H4 (cell line): ENCODE measurements around the gene HELZ. TPM values are rescaled to one million over a fixed set of nuclear protein-coding genes. Genes with fewer than 3 reads are reported as not detected.
A peak's percentile ranks its signal among the peaks of the same experiment; 100 is the strongest.
"Not testable (repeated sequence)": the region's sequence is repeated elsewhere in the genome, so short reads cannot be mapped to it uniquely, and the experiment has no call there.

ENCODE experiments used
- DNase-seq: peaks from one replicate; pipeline ENCODE4 v3.0.0-alpha.2; 2015; ENCODE audit warnings: low spot score
- total RNA-seq: library from RNA; depleted of rRNA; stranded (reverse); fragments of >200 nt; shearing (Covaris generic); gene quantifications from 2 replicates; pipeline ENCODE4 v1.2.3, GENCODE V29; 2014; rRNA removed

HELZ gene
- total RNA-seq = 21.7 and 29.0 TPM in 2 replicates

- DNase-seq = peak; percentile 81
These were observed at the start of gene HELZ for GRCh38 chr17:67245073-67245693. Gene HELZ (minus strand): TSS chr17:67245196. CDS start chr17:67218804, 26,392 bp downstream.

GRCh38 chr17:67293251-67294203 lies 48.5 kb upstream of the HELZ start:
- DNase-seq = peak; percentile 59

- DNase-seq = no peak
These were observed 45.8 kb upstream of the HELZ start for GRCh38 chr17:67290711-67291291.

- no peak for DNase-seq
These were observed 45.2 kb upstream of the HELZ start for GRCh38 chr17:67290244-67290643.

GRCh38 chr17:67289181-67289876 lies 44.3 kb upstream of the HELZ start:
- no peak for DNase-seq

GRCh38 chr17:67286826-67287225 lies 41.8 kb upstream of the HELZ start:
- not testable (repeated sequence) for DNase-seq

- DNase-seq = no peak
These were observed 40.4 kb upstream of the HELZ start for GRCh38 chr17:67285360-67285759.

- DNase-seq = no peak
These were observed 38.9 kb upstream of the HELZ start for GRCh38 chr17:67283731-67284516.

GRCh38 chr17:67281743-67282142 lies 36.7 kb upstream of the HELZ start:
- DNase-seq = no peak

- no peak for DNase-seq
These were observed 36.1 kb upstream of the HELZ start for GRCh38 chr17:67281053-67281452.

GRCh38 chr17:67280279-67280678 lies 35.3 kb upstream of the HELZ start:
- no peak for DNase-seq

GRCh38 chr17:67279115-67279514 lies 34.1 kb upstream of the HELZ start:
- DNase-seq = no peak

- DNase-seq = no peak
These were observed 33.4 kb upstream of the HELZ start for GRCh38 chr17:67278363-67278762.

- no peak for DNase-seq
These were observed 31.1 kb upstream of the HELZ start for GRCh38 chr17:67276075-67276474.

- DNase-seq = no peak
These were observed 29.5 kb upstream of the HELZ start for GRCh38 chr17:67274466-67274865.

- no peak for DNase-seq
These were observed 28.9 kb upstream of the HELZ start for GRCh38 chr17:67273900-67274299.

- no peak for DNase-seq
These were observed 27.5 kb upstream of the HELZ start for GRCh38 chr17:67272312-67273047.

- DNase-seq = not testable (repeated sequence)
These were observed 26.2 kb upstream of the HELZ start for GRCh38 chr17:67271187-67271586.

GRCh38 chr17:67270416-67270815 lies 25.4 kb upstream of the HELZ start:
- DNase-seq = no peak

GRCh38 chr17:67266496-67266895 lies 21.5 kb upstream of the HELZ start:
- DNase-seq = no peak
